HG03342 (cell line): ENCODE data around the gene ZNF830.
"Not testable (repeated sequence)": the region's sequence is repeated elsewhere in the genome, so short reads cannot be mapped to it uniquely, and the experiment has no call there.

ENCODE experiments used
- ATAC-seq: cut with Tn5 transposase; IDR thresholded peaks from one replicate; pipeline ENCODE4 v1.9.1; 2021; ENCODE audit warnings: mild to moderate bottlenecking, moderate library complexity; ENCODE audit not compliant: unreplicated experiment

The ZNF830 gene, protein sequence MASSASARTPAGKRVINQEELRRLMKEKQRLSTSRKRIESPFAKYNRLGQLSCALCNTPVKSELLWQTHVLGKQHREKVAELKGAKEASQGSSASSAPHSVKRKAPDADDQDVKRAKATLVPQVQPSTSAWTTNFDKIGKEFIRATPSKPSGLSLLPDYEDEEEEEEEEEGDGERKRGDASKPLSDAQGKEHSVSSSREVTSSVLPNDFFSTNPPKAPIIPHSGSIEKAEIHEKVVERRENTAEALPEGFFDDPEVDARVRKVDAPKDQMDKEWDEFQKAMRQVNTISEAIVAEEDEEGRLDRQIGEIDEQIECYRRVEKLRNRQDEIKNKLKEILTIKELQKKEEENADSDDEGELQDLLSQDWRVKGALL

GRCh38 chr17:34961093-34961911 is at the start of gene ZNF830, which contains the start of gene CCT6B:
Gene ZNF830, plus strand, starts transcription at chr17:34961540. Its CDS starts 27 bp downstream, at chr17:34961567.
Gene CCT6B, minus strand, starts transcription at chr17:34961460. Its CDS starts 67 bp downstream, at chr17:34961393.
- ATAC-seq: peak; percentile 82

GRCh38 chr17:34913001-34913400 is 48.3 kb upstream of the ZNF830 start:
- no peak for ATAC-seq

DNA sequence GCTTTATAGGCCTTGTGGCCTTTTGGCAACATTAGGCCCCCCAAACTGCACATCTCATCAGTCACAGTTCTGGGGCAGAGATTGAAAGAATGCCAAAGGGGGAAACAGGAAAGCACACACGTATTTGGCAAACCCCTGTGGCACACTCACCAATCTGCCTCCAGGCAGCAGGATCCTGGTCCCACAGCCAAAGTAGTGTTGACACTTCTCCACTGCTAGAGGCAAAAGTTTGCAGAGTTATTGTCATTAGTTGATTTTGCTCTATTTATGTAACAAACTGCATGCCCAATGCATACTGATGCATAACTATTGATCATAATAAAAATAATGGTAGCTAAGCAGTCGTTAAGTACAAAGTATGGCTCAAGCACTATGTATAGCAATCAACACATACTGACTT is 45.2 kb upstream of the ZNF830 start:
- ATAC-seq: no peak

GRCh38 chr17:34917381-34917780 is 44.0 kb upstream of the ZNF830 start:
- no peak for ATAC-seq

DNA sequence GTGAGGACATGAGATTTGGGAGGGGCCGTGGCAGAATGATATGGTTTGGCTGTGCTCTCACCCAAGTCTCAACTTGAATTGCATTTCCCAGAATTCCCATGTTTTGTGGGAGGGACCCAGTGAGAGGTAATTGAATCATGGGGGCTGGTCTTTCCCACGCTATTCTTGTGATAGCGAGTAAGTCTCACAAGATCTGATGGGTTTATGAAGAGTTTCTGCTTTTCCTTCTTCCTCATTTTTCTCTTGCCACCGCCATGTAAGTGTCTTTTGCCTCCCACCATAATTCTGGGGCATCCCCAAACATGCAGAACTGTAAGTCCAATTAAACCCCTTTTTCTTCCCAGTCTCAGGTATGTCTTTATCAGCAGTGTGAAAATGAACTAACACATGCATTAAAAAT is 40.7 kb upstream of the ZNF830 start:
- ATAC-seq: no peak

GRCh38 chr17:34926661-34927060 is 34.7 kb upstream of the ZNF830 start:
- ATAC-seq: no peak

DNA sequence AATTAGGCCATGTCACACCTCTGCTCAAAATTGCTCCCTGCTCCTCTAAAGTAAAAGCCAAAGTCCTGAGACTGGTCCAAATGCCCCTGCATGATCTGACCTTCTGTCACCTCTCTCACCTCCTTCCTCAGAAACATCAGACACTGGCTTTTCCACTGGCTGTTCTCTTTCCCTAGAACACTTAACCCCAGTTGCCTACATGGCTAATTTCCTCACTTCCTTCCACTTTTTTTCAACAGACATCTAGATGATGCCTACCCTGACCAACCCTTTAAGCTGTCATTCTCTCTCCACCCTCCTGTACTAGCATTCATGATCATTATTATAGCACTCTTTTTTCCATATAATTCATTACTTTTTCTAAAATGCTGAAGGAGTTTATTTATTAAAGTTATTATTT is 31.1 kb upstream of the ZNF830 start:
- ATAC-seq: no peak

DNA sequence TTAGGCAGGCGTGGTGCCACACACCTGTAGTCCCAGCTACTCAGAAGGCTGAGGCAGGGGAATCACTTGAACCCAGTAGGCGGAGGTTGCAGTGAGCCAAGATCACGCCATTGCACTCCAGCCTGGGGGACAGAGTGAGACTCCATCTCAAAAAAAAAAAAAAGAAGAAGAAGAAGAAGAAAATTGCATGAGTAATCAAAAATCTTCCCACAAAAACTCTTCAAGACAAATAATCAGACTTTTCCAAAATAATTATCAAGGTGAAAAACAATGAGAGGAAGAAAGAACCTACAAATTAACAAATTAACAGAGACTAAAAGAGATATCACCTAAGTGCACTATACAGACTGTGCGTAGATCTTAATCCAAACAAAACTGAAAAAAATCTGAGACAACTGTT is 10.6 kb upstream of the ZNF830 start:
- not testable (repeated sequence) for ATAC-seq

GRCh38 chr17:34958438-34958837 is 2.9 kb upstream of the ZNF830 start:
- no peak for ATAC-seq

GRCh38 chr17:34974179-34974578 is 12.8 kb downstream of the ZNF830 start:
- no peak for ATAC-seq

- ATAC-seq: no peak
These were observed 13.8 kb downstream of the ZNF830 start for GRCh38 chr17:34974794-34975785.

- no peak for ATAC-seq
These were observed 17.8 kb downstream of the ZNF830 start for GRCh38 chr17:34979153-34979552.

DNA sequence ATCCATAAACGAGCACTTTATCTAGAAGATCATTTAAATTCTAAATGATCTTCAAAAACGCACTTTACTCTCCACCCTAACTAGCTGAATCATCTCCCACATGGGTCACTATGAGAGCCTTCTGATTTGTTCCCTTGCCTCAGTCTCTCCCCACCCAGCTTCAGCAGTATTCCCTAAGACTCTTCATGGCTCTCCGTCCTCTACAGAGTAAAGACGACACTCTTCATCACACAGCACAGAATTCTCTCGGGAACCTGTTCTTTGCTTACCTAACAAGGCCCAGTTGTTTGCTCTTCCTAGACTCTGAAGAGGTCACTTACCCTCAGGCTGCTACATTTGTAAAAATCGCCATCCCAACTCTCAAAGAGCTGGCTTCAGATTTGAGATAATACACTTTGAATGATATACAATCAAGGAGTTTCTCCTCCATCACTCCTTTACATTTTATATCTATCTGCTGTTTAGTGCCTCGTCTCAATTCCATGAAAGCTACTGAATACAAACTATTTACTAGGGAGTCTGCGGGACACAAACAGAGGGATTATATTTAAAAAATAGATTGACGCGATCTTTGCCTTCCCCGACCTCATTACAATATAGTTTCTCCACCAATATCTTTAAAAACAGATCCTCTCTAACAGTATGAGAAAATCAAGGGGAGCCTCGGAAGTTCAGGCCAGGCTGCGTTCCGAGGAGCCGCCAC is 18.5 kb downstream of the ZNF830 start:
- no peak for ATAC-seq

DNA sequence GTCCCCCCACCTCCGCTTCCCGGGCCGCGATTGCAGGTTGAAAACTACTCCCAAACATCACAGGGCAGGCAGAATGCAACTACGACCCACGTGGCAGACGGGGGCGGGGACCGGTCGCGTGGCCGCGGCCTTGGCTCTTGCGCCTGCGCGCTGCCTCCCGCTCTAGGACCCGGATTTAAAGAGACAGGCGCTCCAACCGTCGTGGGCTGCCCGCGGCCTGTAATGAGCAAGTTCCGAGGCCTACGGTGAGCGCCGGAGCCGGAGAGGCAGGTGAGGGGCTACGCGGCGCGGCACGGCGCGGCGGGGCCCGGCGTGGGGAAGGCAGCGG is 19.0 kb downstream of the ZNF830 start, which contains the start of gene LIG3:
Gene LIG3, plus strand, starts transcription at position 160 of the 328 bp plus-strand sequence. CDS start 2,494 bp downstream, outside the sequence.
- peak; percentile 81 for ATAC-seq

GRCh38 chr17:34980681-34981537 is 19.6 kb downstream of the ZNF830 start:
- ATAC-seq: peak; percentile 68

DNA sequence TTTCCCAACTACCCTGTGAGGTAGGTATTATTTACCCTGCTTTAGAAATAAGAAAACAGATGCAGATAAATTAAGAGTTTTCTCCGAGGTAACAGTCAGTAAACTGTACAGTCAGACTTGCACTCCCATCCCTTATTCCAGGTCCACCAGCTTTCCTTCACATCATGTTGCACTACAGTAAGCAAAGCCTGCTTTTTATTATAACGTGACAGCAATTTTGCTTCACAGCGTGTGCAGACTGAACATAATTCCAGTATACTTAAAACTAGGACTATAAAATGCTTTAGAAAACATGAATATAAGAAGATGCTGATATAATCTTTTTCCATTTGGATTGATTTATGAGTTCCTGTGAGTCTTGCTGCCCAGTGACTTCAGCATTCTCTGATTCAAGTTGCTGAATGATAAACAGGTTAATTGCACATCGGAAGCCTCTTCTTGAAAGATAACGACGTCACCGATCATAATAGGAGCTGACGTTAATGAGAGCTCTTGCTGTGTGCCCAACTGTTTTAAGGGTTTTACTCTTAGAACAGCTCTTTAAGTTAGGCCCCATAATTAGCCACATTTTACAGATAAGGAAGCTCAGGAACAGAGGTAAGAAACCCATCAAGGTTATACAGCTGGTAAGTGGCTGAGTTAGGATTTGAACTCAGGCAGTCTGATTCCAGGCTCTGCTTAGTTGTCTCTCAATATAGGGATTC is 20.4 kb downstream of the ZNF830 start:
- no peak for ATAC-seq

- no peak for ATAC-seq
These were observed 25.9 kb downstream of the ZNF830 start for GRCh38 chr17:34987232-34987631.

- no peak for ATAC-seq
These were observed 27.3 kb downstream of the ZNF830 start for GRCh38 chr17:34988644-34989043.

GRCh38 chr17:34989473-34989872 is 28.1 kb downstream of the ZNF830 start:
- ATAC-seq: no peak
